HG03378 (cell line): Measurements from ENCODE around the gene DYNC1H1.
A peak's percentile ranks its signal among the peaks of the same experiment; 100 is the strongest.

ENCODE experiments used
- ATAC-seq: cut with Tn5 transposase; IDR thresholded peaks from one replicate; pipeline ENCODE4 v1.9.1; 2021; ENCODE audit warnings: mild to moderate bottlenecking, moderate library complexity; ENCODE audit not compliant: unreplicated experiment

DYNC1H1 gene

GRCh38 chr14:101988377-101988776 lies 24.0 kb downstream of the DYNC1H1 start:
- no peak for ATAC-seq

DNA sequence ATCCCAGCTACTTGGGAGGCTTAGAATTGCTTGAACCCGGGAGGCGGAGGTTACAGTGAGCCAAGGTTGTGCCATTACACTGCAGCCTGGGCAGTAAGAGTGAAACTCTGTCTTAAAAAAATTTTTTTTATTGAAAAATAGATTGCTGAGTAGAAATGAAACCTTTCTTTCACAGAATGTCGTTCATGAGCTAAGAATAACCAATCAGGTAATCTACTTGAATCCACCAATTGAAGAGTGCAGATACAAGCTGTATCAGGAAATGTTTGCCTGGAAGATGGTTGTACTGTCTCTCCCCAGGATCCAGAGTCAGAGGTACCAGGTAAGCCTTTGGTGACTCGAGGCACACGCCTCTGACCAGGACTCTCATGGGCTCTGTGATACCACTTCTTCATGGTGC lies 27.0 kb downstream of the DYNC1H1 start:
- ATAC-seq: peak; percentile 60

DNA sequence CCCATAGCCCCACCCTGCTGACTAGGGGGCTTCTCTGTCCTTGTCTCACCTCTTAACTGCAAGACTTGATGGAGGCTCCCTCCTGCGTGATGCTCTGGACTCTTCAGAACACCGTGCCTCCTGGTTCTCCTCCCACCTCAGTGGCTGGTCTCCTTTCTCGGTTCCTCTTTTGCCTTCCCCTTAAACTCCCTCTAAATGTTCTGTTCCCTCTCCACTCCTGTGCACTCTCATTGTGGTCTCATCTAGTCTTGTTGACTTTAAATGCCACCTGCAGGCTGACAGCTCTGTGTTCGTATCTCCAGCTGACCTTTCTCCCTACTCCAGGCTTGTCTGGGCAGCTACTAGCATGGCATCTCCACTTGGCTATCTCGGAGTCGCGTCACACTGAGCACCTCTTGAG lies 28.3 kb downstream of the DYNC1H1 start:
- ATAC-seq: peak; percentile 86

DNA sequence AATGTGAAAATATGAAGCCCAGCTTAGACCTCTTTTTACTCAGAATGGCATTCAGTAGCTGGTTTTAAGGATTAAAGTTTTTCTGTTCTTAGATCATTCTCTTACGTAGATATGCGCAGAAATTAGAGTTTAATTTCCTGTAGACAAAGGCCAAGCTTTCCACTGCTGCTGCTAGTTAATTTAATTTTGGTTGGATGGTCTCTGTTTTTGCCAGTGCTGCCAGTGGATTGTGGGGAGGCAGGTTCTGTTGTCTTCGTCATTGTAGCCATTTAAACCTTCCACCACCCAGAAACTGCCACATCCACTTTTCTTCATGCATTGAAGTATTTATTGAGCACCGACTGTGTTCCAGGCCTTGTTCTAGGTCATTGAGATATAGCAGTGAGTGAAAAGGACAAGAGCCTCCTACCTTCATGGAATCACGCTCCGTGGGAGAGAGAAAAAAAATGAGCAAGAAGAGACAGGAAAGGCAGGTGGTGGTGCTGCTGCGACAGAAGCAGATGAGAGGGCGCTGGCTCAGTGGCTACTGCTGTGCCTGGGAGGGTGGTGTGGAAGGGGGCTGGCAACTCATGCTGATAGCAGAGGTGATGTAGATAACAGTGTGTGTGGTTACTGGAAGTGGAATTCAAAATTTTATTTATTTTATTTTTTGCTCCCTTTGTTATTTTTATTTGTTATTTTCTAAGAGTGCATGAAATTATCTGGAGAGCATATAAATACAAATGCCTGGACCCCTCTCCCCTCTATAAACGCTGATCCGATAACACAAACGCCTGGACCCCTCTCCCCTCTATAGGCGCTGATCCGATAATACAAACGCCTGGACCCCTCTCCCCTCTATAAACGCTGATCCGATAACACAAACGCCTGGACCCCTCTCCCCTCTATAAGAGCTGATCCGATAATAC lies 33.3 kb downstream of the DYNC1H1 start:
- no peak for ATAC-seq

DNA sequence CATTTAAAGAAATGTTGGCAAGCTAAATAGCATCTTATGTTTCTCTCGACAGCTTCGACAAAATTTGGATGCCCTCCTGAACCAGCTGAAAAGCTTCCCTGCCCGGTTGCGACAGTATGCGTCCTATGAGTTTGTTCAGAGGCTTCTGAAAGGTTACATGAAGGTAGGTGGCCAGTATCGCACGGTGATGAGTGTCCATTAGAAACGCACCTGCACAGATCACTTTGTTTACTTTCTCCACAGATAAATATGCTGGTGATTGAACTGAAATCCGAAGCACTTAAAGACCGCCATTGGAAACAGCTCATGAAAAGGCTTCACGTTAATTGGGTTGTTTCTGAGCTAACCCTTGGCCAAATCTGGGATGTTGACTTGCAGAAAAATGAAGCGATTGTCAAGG lies 36.5 kb downstream of the DYNC1H1 start:
- ATAC-seq: no peak

DNA sequence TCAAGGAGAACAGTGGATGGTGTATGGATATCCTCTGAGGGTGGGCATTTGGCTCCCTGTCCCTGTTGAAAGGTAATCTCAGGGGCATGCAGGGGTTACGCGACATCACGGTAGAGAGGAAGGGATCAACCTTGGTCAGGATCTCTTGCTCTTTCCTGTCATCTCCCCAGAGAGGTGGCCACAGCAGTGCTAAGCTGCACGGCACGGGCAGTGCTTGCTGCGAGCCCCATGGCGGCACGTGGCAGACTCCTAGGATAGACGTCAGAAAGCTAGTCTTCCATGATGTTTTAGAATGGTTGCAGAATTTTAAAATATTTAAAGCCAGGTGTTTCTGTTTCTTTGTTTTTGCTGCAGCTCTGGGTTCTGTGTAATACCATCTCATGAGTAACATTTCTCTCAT lies 41.0 kb downstream of the DYNC1H1 start:
- no peak for ATAC-seq

DNA sequence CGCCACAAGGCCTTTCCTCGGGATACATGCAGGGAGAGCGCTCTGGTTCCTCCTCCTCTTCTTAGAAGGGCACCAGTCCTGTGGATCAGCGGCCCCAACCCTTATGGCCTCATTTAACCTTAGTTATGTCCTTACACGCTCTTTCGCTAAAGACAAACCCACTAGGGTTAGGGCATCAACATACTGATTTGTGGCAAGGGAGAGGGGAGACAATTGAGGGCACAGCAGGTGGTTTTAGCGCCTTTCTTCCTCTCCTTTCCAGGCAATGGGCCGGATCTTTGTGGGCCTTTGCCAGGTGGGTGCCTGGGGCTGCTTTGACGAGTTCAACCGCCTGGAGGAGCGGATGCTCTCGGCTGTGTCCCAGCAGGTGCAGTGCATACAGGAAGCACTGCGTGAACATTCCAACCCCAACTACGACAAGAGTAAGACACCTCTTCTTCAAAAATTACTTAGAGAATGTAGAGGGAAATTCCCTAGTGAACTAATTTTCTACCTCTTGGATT lies 43.6 kb downstream of the DYNC1H1 start:
- ATAC-seq: no peak

GRCh38 chr14:102008891-102009290 lies 44.5 kb downstream of the DYNC1H1 start:
- no peak for ATAC-seq

DNA sequence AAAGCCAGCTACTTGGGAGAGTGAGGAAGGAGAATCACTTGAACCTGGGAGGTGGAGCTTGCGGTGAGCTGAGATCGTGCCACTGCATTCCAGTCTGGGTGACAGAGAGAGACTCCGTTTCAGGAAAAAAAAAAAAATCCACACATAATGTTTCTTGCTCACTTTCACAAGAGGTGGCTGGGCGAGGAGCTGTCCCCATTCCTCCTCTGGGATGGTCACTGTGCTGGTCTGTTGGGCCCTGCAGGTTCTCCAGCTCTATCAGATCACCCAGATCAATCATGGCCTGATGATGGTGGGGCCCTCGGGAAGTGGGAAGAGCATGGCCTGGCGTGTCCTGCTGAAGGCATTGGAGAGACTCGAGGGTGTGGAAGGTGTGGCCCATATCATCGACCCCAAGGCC lies 47.3 kb downstream of the DYNC1H1 start:
- no peak for ATAC-seq

GRCh38 chr14:102012336-102012735 lies 48.0 kb downstream of the DYNC1H1 start:
- ATAC-seq: no peak

GRCh38 chr14:102013669-102014200 lies 49.4 kb downstream of the DYNC1H1 start:
- no peak for ATAC-seq

DNA sequence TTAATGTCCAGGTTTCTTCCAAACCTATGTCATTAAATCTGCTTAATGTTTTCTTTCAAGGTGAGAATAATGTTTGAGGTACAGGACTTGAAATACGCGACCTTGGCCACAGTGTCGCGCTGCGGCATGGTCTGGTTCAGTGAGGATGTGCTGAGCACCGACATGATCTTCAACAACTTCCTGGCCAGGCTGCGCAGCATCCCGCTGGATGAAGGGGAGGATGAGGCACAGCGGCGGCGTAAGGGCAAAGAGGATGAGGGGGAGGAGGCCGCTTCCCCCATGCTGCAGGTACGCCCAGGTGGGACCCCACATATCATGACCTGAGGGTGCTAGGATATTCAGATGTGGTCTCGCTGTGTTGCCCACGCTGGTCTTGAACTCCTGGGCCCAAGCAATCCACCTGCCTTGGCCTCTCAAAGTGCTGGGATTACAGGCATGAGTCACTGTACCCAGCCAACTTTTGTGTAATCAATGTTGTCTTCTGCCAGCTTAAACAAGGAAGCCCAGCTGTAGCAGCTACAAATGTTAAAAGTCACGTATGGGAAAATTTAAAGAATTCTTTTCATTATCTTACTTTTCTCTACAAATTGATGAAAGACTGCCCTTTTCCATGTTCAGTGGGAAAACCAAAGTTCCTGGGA lies 50.8 kb downstream of the DYNC1H1 start:
- ATAC-seq: no peak

- no peak for ATAC-seq
These were observed 51.4 kb downstream of the DYNC1H1 start for GRCh38 chr14:102015771-102016170.

- no peak for ATAC-seq
These were observed 52.2 kb downstream of the DYNC1H1 start for GRCh38 chr14:102016420-102017090.

- ATAC-seq: no peak
These were observed 53.9 kb downstream of the DYNC1H1 start for GRCh38 chr14:102018251-102018650.

- no peak for ATAC-seq
These were observed 54.7 kb downstream of the DYNC1H1 start for GRCh38 chr14:102019006-102019540.

DNA sequence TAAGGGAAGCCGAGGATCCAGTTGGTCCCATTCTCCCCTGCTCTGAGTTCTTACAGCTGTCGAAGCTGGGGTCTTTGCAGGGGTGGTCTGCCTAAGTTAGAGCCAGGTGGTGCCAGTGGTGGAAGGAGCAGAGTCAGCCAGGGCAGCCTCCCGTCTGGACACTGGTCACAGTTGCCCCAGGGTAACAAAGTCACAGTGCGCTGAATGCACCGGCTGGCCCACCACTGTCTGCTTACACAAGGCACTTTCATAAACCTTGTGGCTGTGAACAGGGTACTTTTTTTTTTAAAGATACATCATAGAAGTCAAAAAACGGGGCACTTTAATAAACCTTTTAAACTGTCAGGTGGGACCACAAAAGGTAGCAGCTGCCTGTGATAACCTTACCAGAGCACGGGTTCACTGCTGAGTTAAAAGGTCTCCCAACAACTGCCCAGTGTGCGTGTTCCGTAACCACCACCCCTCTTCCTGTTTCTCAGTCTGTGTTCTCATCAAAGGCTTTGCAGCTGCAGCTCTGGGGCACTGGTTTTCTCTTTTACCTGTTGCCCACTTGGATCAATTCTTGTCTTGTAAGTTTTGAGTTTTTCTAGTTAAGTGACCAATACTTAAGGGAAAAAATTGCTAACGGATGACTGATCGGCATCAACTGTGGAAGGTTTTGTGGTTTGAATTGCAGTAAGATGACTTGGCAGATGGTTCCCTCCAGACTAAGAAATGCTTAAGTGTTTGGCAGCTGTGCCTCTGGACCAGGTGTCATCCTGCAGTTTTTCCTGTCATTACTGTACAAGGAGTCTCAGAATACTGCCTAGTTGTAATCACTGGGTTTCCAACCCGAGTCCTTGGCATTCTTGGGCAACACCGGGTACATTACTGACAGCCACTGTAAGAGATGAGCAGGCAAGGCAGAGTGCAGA lies 55.9 kb downstream of the DYNC1H1 start:
- ATAC-seq: no peak

DNA sequence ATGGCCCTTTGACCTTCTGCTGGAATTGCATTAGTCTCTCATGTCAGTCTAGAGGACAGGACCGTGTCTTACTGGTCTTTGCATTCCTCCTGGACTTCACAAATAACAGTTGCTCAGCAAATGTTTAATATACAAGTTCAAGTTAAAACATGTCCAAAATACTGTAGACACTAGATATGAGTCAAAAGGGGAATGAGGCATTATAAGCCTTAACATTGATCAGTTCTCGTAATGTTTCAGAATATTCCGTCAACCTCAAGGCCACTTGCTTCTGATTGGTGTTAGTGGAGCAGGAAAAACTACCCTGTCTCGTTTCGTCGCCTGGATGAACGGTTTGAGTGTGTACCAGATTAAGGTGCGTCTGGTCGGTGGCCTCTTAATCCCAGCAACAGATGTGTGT lies 62.6 kb downstream of the DYNC1H1 start:
- ATAC-seq: no peak

GRCh38 chr14:102027951-102028350 lies 63.6 kb downstream of the DYNC1H1 start:
- ATAC-seq: no peak

DNA sequence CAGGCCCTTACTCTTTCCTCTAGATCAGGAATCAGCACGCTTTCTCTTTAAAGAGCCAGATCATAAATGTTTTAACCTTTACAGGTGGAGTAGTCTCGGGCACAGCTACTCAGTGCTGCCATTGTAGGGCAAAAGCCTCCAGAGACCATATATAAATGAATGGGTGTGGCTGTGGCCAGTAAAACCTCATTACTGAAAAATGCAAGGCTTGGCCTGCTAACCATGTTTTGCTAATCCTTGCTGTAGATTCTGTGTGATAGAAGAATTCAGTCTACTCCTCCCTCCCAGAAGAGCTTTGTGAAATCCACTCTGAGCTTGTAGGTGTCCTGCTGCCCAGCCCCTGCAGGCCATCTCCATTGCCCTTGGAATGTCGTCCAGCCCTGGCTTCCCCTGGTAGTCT lies 64.4 kb downstream of the DYNC1H1 start:
- no peak for ATAC-seq
